Testis (tissue), 3 donors: ENCODE data around the gene DYNC1I1. TPM values are rescaled to one million over a fixed set of nuclear protein-coding genes. Genes with fewer than 3 reads are reported as not detected.

Experiments used
- DNase-seq: peaks from one replicate; pipeline ENCODE4 v3.0.0-alpha.2; 2019
- H3K27ac ChIP-seq, 2 donors: fragments of 200-600 bp; sonication (generic); one replicate each; pipeline ENCODE4 v1.5.1; 2019
- H3K27me3 ChIP-seq: fragments of 200-600 bp; sonication (generic); one replicate; pipeline ENCODE4 v1.5.1; 2019
- H3K36me3 ChIP-seq: fragments of 200-600 bp; sonication (generic); one replicate; pipeline ENCODE4 v1.5.1; 2017; ENCODE audit warnings: low read depth; ENCODE audit errors: missing control alignments
- H3K4me1 ChIP-seq: fragments of 200-600 bp; sonication (generic); one replicate; pipeline ENCODE4 v1.5.1; 2019
- H3K4me3 ChIP-seq, 2 donors: fragments of 200-600 bp; sonication (generic); one replicate each; pipeline ENCODE4 v1.5.1; 2017 to 2019
- H3K9me3 ChIP-seq: fragments of 200-600 bp; sonication (generic); one replicate; pipeline ENCODE4 v1.5.1; 2017
- CTCF ChIP-seq, 3 experiments: fragments of 450-650 bp in 2 of 3; fragments of 200-600 bp in 1 of 3; sonication (generic) in 1 of 3; IDR thresholded peaks; one replicate each; pipeline ENCODE4 v1.5.1; 2016 to 2019; ENCODE audit warnings: antibody characterized with exemption in 3 of 3, mild to moderate bottlenecking in 2 of 3, moderate library complexity in 1 of 3
- POLR2A ChIP-seq: fragments of 450-650 bp; IDR thresholded peaks from one replicate; pipeline ENCODE4 v1.6.1; 2017; ENCODE audit warnings: antibody characterized with exemption, mild to moderate bottlenecking, moderate library complexity
- WGBS, 2 donors: methylation state at CpG; one replicate each; pipeline ENCODE4 v1.1.5; 2018; 5-methylcytosine and 5-hydroxymethylcytosine counted together
- intact Hi-C: fragments of 100-400 bp; cut with DNase I; formaldehyde crosslinking; loops from one replicate; pipeline ENCODE4 v1.15.1; 2023; ENCODE audit warnings: low total_unique reads
- polyA plus RNA-seq: library from polyadenylated mRNA; stranded (reverse); fragments of 350-450 nt; fragmentation: Illumina TruSeq; extraction: RNeasy Lipid Tissue Mini Kit (QIAGEN cat#74804); gene quantifications from one replicate; pipeline ENCODE4 v1.2.3, GENCODE V29; 2014; ENCODE audit warnings: low read depth, low replicate concordance; ENCODE audit not compliant: insufficient read depth
- total RNA-seq, 2 donors: library from RNA; depleted of rRNA; stranded (reverse); fragments of >200 nt; gene quantifications; one replicate each; pipeline ENCODE4 v1.2.3, GENCODE V29; 2016

The DYNC1I1 gene
- total and polyA plus RNA-seq, 3 donors from 2014 or later, result 3.7 to 7.1 (median 5.0) TPM

GRCh38 chr7:95919556-95919955 is 147.2 kb downstream of the DYNC1I1 start:
- no peaks in the 10 kb centered on the region for H3K9me3 ChIP-seq
- H3K4me1 ChIP-seq, result no peaks in the 10 kb centered on the region
- H3K36me3 ChIP-seq, result no peaks in the 10 kb centered on the region
- no peaks in the 10 kb centered on the region for H3K27me3 ChIP-seq
- H3K27ac ChIP-seq, result no peak overlapping the region
- DNase-seq, result no peak
- TF ChIP-seq POLR2A (no peak), CTCF (IDR thresholded peaks at IDR 0.05) (peak in 2 of 3 experiments; percentile 25 to 28)
- 95 to 96% methylated on average over 2 of the region's 2 CpGs for WGBS, 2 donors
- intact Hi-C loops, result no loop called here
- H3K4me3 ChIP-seq, result no peak overlapping the region

GRCh38 chr7:95921543-95921942 is 149.2 kb downstream of the DYNC1I1 start:
- Histone ChIP-seq H3K27ac (no peak overlapping the region), H3K4me3 (no peak overlapping the region), H3K9me3 (no peaks in the 10 kb centered on the region), H3K36me3 (no peaks in the 10 kb centered on the region), H3K4me1 (no peaks in the 10 kb centered on the region), H3K27me3 (no peaks in the 10 kb centered on the region)
- 81 to 88% methylated on average over 3 of the region's 3 CpGs for WGBS, 2 donors
- intact Hi-C loops, result no loop called here
- TF ChIP-seq POLR2A, result no peak
- TF ChIP-seq CTCF (IDR thresholded peaks at IDR 0.05), result no peak
- no peak for DNase-seq

- TF ChIP-seq POLR2A (no peak), CTCF (IDR thresholded peaks at IDR 0.05) (no peak)
- no peaks in the 10 kb centered on the region for H3K27me3 ChIP-seq
- WGBS, 2 donors, result 76 to 78% methylated on average over 3 of the region's 3 CpGs
- H3K4me3 ChIP-seq, result no peak overlapping the region
- no peak overlapping the region for H3K27ac ChIP-seq
- H3K36me3 ChIP-seq, result no peaks in the 10 kb centered on the region
- H3K4me1 ChIP-seq, result no peaks in the 10 kb centered on the region
- H3K9me3 ChIP-seq, result no peaks in the 10 kb centered on the region
- intact Hi-C loops, result no loop called here
- DNase-seq, result no peak
Measured at GRCh38 chr7:95922191-95922590, 149.8 kb downstream of the DYNC1I1 start.

GRCh38 chr7:95925236-95925635 is 152.9 kb downstream of the DYNC1I1 start:
- intact Hi-C loops, result no loop called here
- Histone ChIP-seq H3K27me3 (no peaks in the 10 kb centered on the region), H3K4me3 (no peak overlapping the region), H3K27ac (no peak overlapping the region), H3K4me1 (no peaks in the 10 kb centered on the region), H3K36me3 (no peaks in the 10 kb centered on the region), H3K9me3 (no peaks in the 10 kb centered on the region)
- no peak for TF ChIP-seq CTCF (IDR thresholded peaks at IDR 0.05)
- no peak for TF ChIP-seq POLR2A
- WGBS, 2 donors, result 85 to 95% methylated on average over 3 of the region's 3 CpGs
- DNase-seq, result no peak

GRCh38 chr7:95925971-95926370 is 153.6 kb downstream of the DYNC1I1 start:
- H3K27ac ChIP-seq, result no peak overlapping the region
- TF ChIP-seq CTCF (IDR thresholded peaks at IDR 0.05), result no peak
- no peak for TF ChIP-seq POLR2A
- H3K4me3 ChIP-seq, result no peak overlapping the region
- H3K4me1 ChIP-seq, result no peaks in the 10 kb centered on the region
- intact Hi-C loops, result no loop called here
- no peaks in the 10 kb centered on the region for H3K36me3 ChIP-seq
- no peaks in the 10 kb centered on the region for H3K9me3 ChIP-seq
- H3K27me3 ChIP-seq, result no peaks in the 10 kb centered on the region
- DNase-seq, result no peak
